ENCODE measurements around the gene SMIM26. TPM values are rescaled to one million over a fixed set of nuclear protein-coding genes. Genes with fewer than 3 reads are reported as not detected.

The SMIM26 gene
- total and polyA plus RNA-seq, 2 of the 13 experiments (the other 11 are each of a cell fraction or from before 2014, with no cell fraction given), result 214 to 249 TPM

DNA sequence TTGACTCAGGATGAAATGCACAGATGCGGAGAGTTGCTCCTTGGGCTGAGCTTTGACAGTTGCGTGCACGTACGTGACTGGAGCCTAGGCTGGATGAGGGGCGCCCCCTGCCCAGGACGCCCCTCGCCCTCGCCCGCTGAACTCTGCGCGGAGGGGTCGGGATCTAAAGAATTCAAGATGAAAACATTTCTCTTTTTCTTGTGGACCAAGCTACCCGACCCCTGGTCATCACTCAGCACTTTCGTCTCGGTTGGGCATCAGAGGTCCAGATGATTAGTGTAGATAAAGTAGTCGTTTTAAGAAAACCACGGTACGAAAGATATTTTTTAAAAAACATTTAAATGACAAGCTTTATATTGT is 21.3 kb downstream of the SMIM26 start (continued):
- TF ChIP-seq ZNF317 (CRISPR knock-in tag; IDR thresholded peaks at IDR 0.05) (0 out of 2 replicates have a peak, but pooled peaks have one; percentile 56), ZNF616 (CRISPR knock-in tag; IDR thresholded peaks at IDR 0.05; ENCODE audit: low read depth) (no peak), ZFP41 (CRISPR knock-in tag; IDR thresholded peaks at IDR 0.05; ENCODE audit: borderline replicate concordance) (no peak), ZBTB1 (CRISPR knock-in tag; IDR thresholded peaks at IDR 0.05; ENCODE audit: borderline replicate concordance) (no peak), THRA (CRISPR knock-in tag; IDR thresholded peaks at IDR 0.05; ENCODE audit: borderline replicate concordance) (no peak), ZBTB39 (CRISPR knock-in tag; IDR thresholded peaks at IDR 0.05) (no peak), ZNF644 (CRISPR knock-in tag; IDR thresholded peaks at IDR 0.05; ENCODE audit: low read depth) (no peak), ETV5 (CRISPR knock-in tag; IDR thresholded peaks at IDR 0.05; ENCODE audit: borderline replicate concordance) (0 out of 2 replicates have a peak, but pooled peaks have one; percentile 0), ZNF577 (CRISPR knock-in tag; IDR thresholded peaks at IDR 0.05; ENCODE audit: borderline replicate concordance, low read depth) (no peak), ZNF839 (CRISPR knock-in tag; IDR thresholded peaks at IDR 0.05; ENCODE audit: borderline replicate concordance) (0 out of 2 replicates have a peak, but pooled peaks have one; percentile 45), PCBP2 (optimal IDR thresholded peaks at IDR 0.05; ENCODE audit: low read depth, low read length, poor library complexity, severe bottlenecking) (no peak), ZUFSP (CRISPR knock-in tag; IDR thresholded peaks at IDR 0.05; ENCODE audit: borderline replicate concordance) (no peak), ATM (IDR thresholded peaks at IDR 0.05; ENCODE audit: borderline replicate concordance) (no peak), AHR (CRISPR knock-in tag; IDR thresholded peaks at IDR 0.05) (no peak), NFKB2 (CRISPR knock-in tag; IDR thresholded peaks at IDR 0.05; ENCODE audit: borderline replicate concordance) (peak; percentile 29; the same call in 1 of the 2 replicates), SALL2 (CRISPR knock-in tag; IDR thresholded peaks at IDR 0.05) (no peak), GATAD2A (CRISPR knock-in tag; IDR thresholded peaks at IDR 0.05) (no peak; the same call in 1 of the 2 replicates), PITX1 (CRISPR knock-in tag; IDR thresholded peaks at IDR 0.05) (0 out of 2 replicates have a peak, but pooled peaks have one; percentile 10), ZNF12 (CRISPR knock-in tag; IDR thresholded peaks at IDR 0.05) (no peak), THYN1 (CRISPR knock-in tag; IDR thresholded peaks at IDR 0.05; ENCODE audit: borderline replicate concordance, low read depth) (no peak)
- TF ChIP-seq, protein P1, sequence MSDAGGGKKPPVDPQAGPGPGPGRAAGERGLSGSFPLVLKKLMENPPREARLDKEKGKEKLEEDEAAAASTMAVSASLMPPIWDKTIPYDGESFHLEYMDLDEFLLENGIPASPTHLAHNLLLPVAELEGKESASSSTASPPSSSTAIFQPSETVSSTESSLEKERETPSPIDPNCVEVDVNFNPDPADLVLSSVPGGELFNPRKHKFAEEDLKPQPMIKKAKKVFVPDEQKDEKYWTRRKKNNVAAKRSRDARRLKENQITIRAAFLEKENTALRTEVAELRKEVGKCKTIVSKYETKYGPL (CRISPR knock-in tag; IDR thresholded peaks at IDR 0.05), result no peak
- TF ChIP-seq, protein P2, sequence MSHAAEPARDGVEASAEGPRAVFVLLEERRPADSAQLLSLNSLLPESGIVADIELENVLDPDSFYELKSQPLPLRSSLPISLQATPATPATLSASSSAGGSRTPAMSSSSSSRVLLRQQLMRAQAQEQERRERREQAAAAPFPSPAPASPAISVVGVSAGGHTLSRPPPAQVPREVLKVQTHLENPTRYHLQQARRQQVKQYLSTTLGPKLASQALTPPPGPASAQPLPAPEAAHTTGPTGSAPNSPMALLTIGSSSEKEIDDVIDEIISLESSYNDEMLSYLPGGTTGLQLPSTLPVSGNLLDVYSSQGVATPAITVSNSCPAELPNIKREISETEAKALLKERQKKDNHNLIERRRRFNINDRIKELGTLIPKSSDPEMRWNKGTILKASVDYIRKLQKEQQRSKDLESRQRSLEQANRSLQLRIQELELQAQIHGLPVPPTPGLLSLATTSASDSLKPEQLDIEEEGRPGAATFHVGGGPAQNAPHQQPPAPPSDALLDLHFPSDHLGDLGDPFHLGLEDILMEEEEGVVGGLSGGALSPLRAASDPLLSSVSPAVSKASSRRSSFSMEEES (CRISPR knock-in tag; IDR thresholded peaks at IDR 0.05), result no peak

Data from HepG2 (cell line).